Neural progenitor cell (in vitro differentiated cells): Measurements from ENCODE around the gene WDR27. TPM values are rescaled to one million over a fixed set of nuclear protein-coding genes. Genes with fewer than 3 reads are reported as not detected.

Source experiments
- DNase-seq: peaks from one replicate; pipeline ENCODE4 v3.0.0-alpha.2; 2016; ENCODE audit warnings: low spot score
- H2AFZ ChIP-seq: fragments of 200-600 bp; sonication (generic); replicated peaks from 2 replicates; pipeline ENCODE4 v1.6.1; 2016; ENCODE audit warnings: antibody characterized with exemption
- H3F3A ChIP-seq: fragments of 200-600 bp; sonication (generic); 2 replicates; pipeline ENCODE4 v1.6.1; 2016; ENCODE audit warnings: antibody characterized with exemption, low read depth
- H3K27ac ChIP-seq: fragments of 200-600 bp; sonication (generic); 2 replicates; pipeline ENCODE4 v1.5.1; 2016; ENCODE audit warnings: mild to moderate bottlenecking
- H3K27me3 ChIP-seq: fragments of 200-600 bp; sonication (generic); 2 replicates; pipeline ENCODE4 v1.6.1; 2016; ENCODE audit warnings: mild to moderate bottlenecking, moderate library complexity
- H3K36me3 ChIP-seq: fragments of 200-600 bp; sonication (generic); 2 replicates; pipeline ENCODE4 v1.5.1; 2016
- H3K4me1 ChIP-seq: fragments of 200-600 bp; sonication (generic); 2 replicates; pipeline ENCODE4 v1.6.1; 2016; ENCODE audit warnings: mixed run types
- H3K4me2 ChIP-seq: fragments of 200-600 bp; sonication (generic); 2 replicates; pipeline ENCODE4 v1.6.1; 2016
- H3K4me3 ChIP-seq: fragments of 200-600 bp; sonication (generic); 2 replicates; pipeline ENCODE4 v1.5.1; 2016
- H3K79me2 ChIP-seq: fragments of 200-600 bp; sonication (generic); 2 replicates; pipeline ENCODE4 v1.6.1; 2016; ENCODE audit warnings: low read depth
- H3K9ac ChIP-seq: fragments of 200-600 bp; sonication (generic); 2 replicates; pipeline ENCODE4 v1.6.1; 2016
- H3K9me3 ChIP-seq: fragments of 200-600 bp; sonication (generic); 2 replicates; pipeline ENCODE4 v1.5.1; 2016; ENCODE audit warnings: low read depth
- H4K20me1 ChIP-seq: fragments of 200-600 bp; sonication (generic); 2 replicates; pipeline ENCODE4 v1.6.1; 2016; ENCODE audit warnings: low read depth
- H3K27ac Mint-ChIP-seq: 3 replicates; pipeline ENCODE4 v1.8.0; 2021; ENCODE audit warnings: mixed read lengths
- H3K27me3 Mint-ChIP-seq: 2 replicates; pipeline ENCODE4 v1.8.0; 2022; ENCODE audit warnings: low read depth, mild to moderate bottlenecking, inconsistent platforms, moderate library complexity, mixed read lengths; ENCODE audit not compliant: insufficient read depth
- H3K36me3 Mint-ChIP-seq: 3 replicates; pipeline ENCODE4 v1.8.0; 2021; ENCODE audit warnings: mixed read lengths
- H3K4me1 Mint-ChIP-seq: 3 replicates; pipeline ENCODE4 v1.8.0; 2021; ENCODE audit warnings: mixed read lengths
- H3K4me3 Mint-ChIP-seq: 3 replicates; pipeline ENCODE4 v1.8.0; 2021; ENCODE audit warnings: mild to moderate bottlenecking, moderate library complexity, mixed read lengths
- H3K9me3 Mint-ChIP-seq: 3 replicates; pipeline ENCODE4 v1.8.0; 2020; ENCODE audit warnings: mixed read lengths
- EZH2 ChIP-seq: fragments of 200-600 bp; sonication (generic); IDR thresholded peaks from 2 replicates; pipeline ENCODE4 v1.6.1; 2017; ENCODE audit warnings: antibody characterized with exemption, mild to moderate bottlenecking, moderate library complexity
- EZH2phosphoT487 ChIP-seq: fragments of 200-600 bp; sonication (generic); IDR thresholded peaks from 2 replicates; pipeline ENCODE4 v1.6.1; 2017; ENCODE audit warnings: antibody characterized with exemption
- total RNA-seq: library from RNA; depleted of rRNA; stranded (reverse); fragments of >200 nt; gene quantifications from 2 replicates; pipeline ENCODE4 v1.2.3, GENCODE V29; 2015; ENCODE audit warnings: low replicate concordance
- TF ChIP-seq, protein P1 (sequence below): fragments of 200-600 bp; sonication (generic); IDR thresholded peaks from 2 replicates; pipeline ENCODE4 v1.5.1; 2017; ENCODE audit warnings: antibody characterized with exemption, mild to moderate bottlenecking

The WDR27 gene
- total RNA-seq, 1 donor from 2014 or later: 69.0 TPM

DNA sequence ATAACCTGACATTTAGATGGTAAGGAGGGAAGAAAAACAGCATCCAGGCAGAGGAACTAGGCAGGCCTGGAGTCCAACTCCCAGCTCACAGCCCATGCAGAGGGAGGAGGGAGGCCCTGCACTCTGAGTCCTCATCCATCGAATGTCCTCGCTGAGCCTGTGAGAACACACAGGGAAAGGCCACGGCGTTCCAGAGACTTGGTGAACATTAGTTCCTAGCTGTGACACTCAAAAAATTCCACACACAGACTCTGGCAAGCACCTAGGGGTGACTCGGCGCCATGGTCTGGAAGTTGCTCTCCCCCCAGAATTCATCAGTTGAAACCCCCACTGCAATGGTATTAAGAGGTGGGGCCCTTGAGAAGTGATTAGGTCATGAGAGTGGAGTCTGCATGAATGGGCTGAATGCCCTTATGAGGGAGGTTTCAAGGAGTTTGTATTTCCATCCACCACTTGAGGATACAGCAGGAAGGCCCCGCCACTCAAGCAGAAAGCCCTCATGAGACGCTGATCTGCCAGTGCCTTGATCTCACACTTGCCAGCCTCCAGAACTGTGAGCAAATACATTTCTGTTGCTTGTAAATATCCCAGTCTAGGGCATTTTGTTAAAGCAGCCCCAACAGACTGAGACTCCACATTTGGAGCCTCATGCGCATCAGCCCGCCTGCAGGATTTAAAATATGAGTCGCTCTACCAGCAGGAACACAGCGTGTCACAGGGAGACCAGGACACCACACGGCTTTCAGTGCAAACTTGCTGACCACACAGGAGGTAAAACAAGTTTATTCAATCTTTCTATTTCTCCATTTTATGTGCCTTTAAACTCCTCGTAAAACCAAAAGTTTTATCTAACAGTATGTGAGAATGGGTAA lies 73.9 kb downstream of the WDR27 start:
- H3K4me3 Mint-ChIP-seq: no peak overlapping the region
- Histone ChIP-seq H3K9me3 (no peaks in the 10 kb centered on the region), H3K27ac (no peak overlapping the region), H4K20me1 (no peaks in the 10 kb centered on the region), H3K27me3 (no peaks in the 10 kb centered on the region), H3K4me1 (no peaks in the 10 kb centered on the region), H3K9ac (no peak overlapping the region), H3K36me3 (peaks cover 4% of the 10 kb centered on the region), H3K4me2 (no peak overlapping the region), H2AFZ (no peak overlapping the region), H3F3A (no peaks in the 10 kb centered on the region), H3K4me3 (no peak overlapping the region), H3K79me2 (no peaks in the 10 kb centered on the region)
- H3K9me3 Mint-ChIP-seq: no peaks in the 10 kb centered on the region
- H3K36me3 Mint-ChIP-seq: peaks cover 33% of the 10 kb centered on the region
- no peaks in the 10 kb centered on the region for H3K27me3 Mint-ChIP-seq
- peak overlapping the region; percentile 96 for H3K27ac Mint-ChIP-seq
- TF ChIP-seq EZH2phosphoT487 (no peak), EZH2 (no peak)
- TF ChIP-seq, protein P1, sequence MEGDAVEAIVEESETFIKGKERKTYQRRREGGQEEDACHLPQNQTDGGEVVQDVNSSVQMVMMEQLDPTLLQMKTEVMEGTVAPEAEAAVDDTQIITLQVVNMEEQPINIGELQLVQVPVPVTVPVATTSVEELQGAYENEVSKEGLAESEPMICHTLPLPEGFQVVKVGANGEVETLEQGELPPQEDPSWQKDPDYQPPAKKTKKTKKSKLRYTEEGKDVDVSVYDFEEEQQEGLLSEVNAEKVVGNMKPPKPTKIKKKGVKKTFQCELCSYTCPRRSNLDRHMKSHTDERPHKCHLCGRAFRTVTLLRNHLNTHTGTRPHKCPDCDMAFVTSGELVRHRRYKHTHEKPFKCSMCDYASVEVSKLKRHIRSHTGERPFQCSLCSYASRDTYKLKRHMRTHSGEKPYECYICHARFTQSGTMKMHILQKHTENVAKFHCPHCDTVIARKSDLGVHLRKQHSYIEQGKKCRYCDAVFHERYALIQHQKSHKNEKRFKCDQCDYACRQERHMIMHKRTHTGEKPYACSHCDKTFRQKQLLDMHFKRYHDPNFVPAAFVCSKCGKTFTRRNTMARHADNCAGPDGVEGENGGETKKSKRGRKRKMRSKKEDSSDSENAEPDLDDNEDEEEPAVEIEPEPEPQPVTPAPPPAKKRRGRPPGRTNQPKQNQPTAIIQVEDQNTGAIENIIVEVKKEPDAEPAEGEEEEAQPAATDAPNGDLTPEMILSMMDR: no peak
- DNase-seq: no peak
- H3K4me1 Mint-ChIP-seq: peaks cover 15% of the 10 kb centered on the region

DNA sequence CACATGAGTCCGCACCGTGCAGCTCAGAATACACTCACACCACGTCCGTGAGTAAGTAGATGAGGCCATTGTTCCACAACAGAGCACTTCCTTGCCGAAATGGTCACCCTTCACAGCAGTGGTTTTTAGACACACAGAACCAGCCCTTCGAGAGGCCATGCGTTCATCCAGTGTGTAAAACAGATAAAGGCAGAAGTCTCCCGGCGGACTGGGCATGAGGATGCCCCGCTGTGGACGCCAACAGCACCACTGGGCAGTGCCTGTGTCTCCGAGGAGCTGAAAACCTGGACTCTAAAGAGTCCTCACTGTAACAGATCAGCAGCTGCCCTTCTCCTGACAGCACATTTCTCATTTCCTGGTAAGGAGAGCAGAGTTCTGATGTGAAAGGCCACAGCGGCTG lies 75.2 kb downstream of the WDR27 start:
- Histone ChIP-seq H3K4me1 (no peaks in the 10 kb centered on the region), H3K27me3 (no peaks in the 10 kb centered on the region), H3K27ac (no peak overlapping the region), H2AFZ (no peak overlapping the region), H4K20me1 (no peaks in the 10 kb centered on the region), H3K9ac (no peak overlapping the region), H3K9me3 (no peaks in the 10 kb centered on the region), H3K4me2 (no peak overlapping the region), H3K36me3 (no peaks in the 10 kb centered on the region), H3K4me3 (no peak overlapping the region), H3F3A (peaks cover 5% of the 10 kb centered on the region), H3K79me2 (no peaks in the 10 kb centered on the region)
- peaks cover 37% of the 10 kb centered on the region for H3K36me3 Mint-ChIP-seq
- no peak overlapping the region for H3K4me3 Mint-ChIP-seq
- peaks cover 15% of the 10 kb centered on the region for H3K4me1 Mint-ChIP-seq
- no peaks in the 10 kb centered on the region for H3K9me3 Mint-ChIP-seq
- no peaks in the 10 kb centered on the region for H3K27me3 Mint-ChIP-seq
- no peak for DNase-seq
- TF ChIP-seq EZH2phosphoT487 (no peak), EZH2 (no peak)
- TF ChIP-seq, protein P1: no peak
- H3K27ac Mint-ChIP-seq: peak overlapping the region; percentile 60

DNA sequence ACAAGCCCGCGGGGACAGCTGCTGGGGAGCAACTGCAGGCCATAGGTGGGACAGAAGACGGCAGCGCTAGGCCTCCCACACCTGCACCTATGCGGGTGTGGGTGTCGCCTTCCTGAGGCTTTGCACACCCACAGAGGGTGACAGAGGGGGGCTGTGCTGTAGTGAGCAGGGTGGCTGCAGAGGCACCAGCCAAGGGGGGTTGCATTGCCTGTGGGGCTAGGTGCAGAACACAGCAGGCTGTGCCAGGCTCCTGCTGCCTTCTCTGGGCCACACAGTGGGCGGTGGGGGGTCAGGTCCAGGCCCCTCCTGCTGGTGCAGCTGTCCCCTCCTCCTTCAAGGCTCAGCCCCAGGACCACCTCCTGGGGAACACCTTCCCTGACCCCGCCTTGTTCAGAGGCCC lies 75.7 kb downstream of the WDR27 start:
- no peaks in the 10 kb centered on the region for H3K79me2 ChIP-seq
- H2AFZ ChIP-seq: no peak overlapping the region
- Mint-ChIP-seq H3K4me1 (peaks cover 13% of the 10 kb centered on the region), H3K4me3 (no peak overlapping the region), H3K27me3 (peaks cover under 1% of the 10 kb centered on the region), H3K9me3 (no peaks in the 10 kb centered on the region), H3K27ac (no peak overlapping the region), H3K36me3 (peaks cover 38% of the 10 kb centered on the region)
- no peaks in the 10 kb centered on the region for H3K36me3 ChIP-seq
- H3K4me1 ChIP-seq: no peaks in the 10 kb centered on the region
- peaks cover 10% of the 10 kb centered on the region for H3F3A ChIP-seq
- H3K4me2 ChIP-seq: no peak overlapping the region
- no peak for TF ChIP-seq EZH2phosphoT487
- no peak for TF ChIP-seq EZH2
- TF ChIP-seq, protein P1: no peak
- no peaks in the 10 kb centered on the region for H4K20me1 ChIP-seq
- no peak overlapping the region for H3K9ac ChIP-seq
- H3K27ac ChIP-seq: no peak overlapping the region
- H3K27me3 ChIP-seq: no peaks in the 10 kb centered on the region
- no peaks in the 10 kb centered on the region for H3K9me3 ChIP-seq
- DNase-seq: no peak
- no peak overlapping the region for H3K4me3 ChIP-seq
